HG03342 (cell line): ENCODE measurements around the gene YWHAG.
"Not testable (repeated sequence)": the region's sequence is repeated elsewhere in the genome, so short reads cannot be mapped to it uniquely, and the experiment has no call there.

Experiments used
- ATAC-seq: cut with Tn5 transposase; IDR thresholded peaks from one replicate; pipeline ENCODE4 v1.9.1; 2021; ENCODE audit warnings: mild to moderate bottlenecking, moderate library complexity; ENCODE audit not compliant: unreplicated experiment

YWHAG gene

GRCh38 chr7:76351372-76351771, 7.4 kb downstream of the YWHAG start:
- no peak for ATAC-seq

GRCh38 chr7:76349313-76349885, 9.4 kb downstream of the YWHAG start:
- ATAC-seq = no peak

GRCh38 chr7:76347710-76348109, 11.1 kb downstream of the YWHAG start:
- no peak for ATAC-seq

GRCh38 chr7:76346778-76347177, 12.0 kb downstream of the YWHAG start:
- ATAC-seq = no peak

- ATAC-seq = no peak
Observed at GRCh38 chr7:76346097-76346496, 12.7 kb downstream of the YWHAG start.

- no peak for ATAC-seq
Observed at GRCh38 chr7:76343931-76344321, 14.9 kb downstream of the YWHAG start.

- ATAC-seq = no peak
Observed at GRCh38 chr7:76343294-76343930, 15.4 kb downstream of the YWHAG start.

GRCh38 chr7:76342222-76342621, 16.6 kb downstream of the YWHAG start:
- no peak for ATAC-seq

- ATAC-seq = no peak
Observed at GRCh38 chr7:76340617-76341131, 18.1 kb downstream of the YWHAG start.

GRCh38 chr7:76338298-76339084, 20.3 kb downstream of the YWHAG start:
- no peak for ATAC-seq

- ATAC-seq = no peak
Observed at GRCh38 chr7:76337147-76337546, 21.6 kb downstream of the YWHAG start.

- no peak for ATAC-seq
Observed at GRCh38 chr7:76336094-76336493, 22.7 kb downstream of the YWHAG start.

GRCh38 chr7:76335417-76335816, 23.4 kb downstream of the YWHAG start:
- ATAC-seq = not testable (repeated sequence)

GRCh38 chr7:76334320-76334967, 24.3 kb downstream of the YWHAG start:
- ATAC-seq = no peak

- no peak for ATAC-seq
Observed at GRCh38 chr7:76333511-76334101, 25.2 kb downstream of the YWHAG start.

- ATAC-seq = no peak
Observed at GRCh38 chr7:76332078-76332477, 26.7 kb downstream of the YWHAG start.

GRCh38 chr7:76330673-76331072, 28.1 kb downstream of the YWHAG start:
- ATAC-seq = no peak

GRCh38 chr7:76330261-76330660, 28.5 kb downstream of the YWHAG start:
- no peak for ATAC-seq

- ATAC-seq = no peak
Observed at GRCh38 chr7:76329479-76329878, 29.3 kb downstream of the YWHAG start.

GRCh38 chr7:76328389-76328788, 30.4 kb downstream of the YWHAG start:
- no peak for ATAC-seq

GRCh38 chr7:76327610-76328009, 31.2 kb downstream of the YWHAG start:
- no peak for ATAC-seq
